RWPE1 (cell line): Measurements from ENCODE around the gene DENND4B.

ENCODE experiments used
- CTCF ChIA-PET: fragments of 350-600 bp; sonication (Branson Sonifier 250); formaldehyde crosslinking; extraction: SDS; loops from one replicate; lab custom pipeline; 2021; lab: Yijun Ruan, JAX
- POLR2A ChIA-PET: fragments of 400-600 bp; formaldehyde crosslinking; extraction: SDS; loops from one replicate; lab custom pipeline; 2020; ENCODE audit warnings: antibody characterized with exemption; ENCODE audit not compliant: low non-redundant PET; lab: Yijun Ruan, JAX
- DNase-seq: peaks from one replicate; pipeline ENCODE4 v3.0.0; 2012; ENCODE audit warnings: low spot score
- H3K27ac ChIP-seq: fragments of 450-650 bp; 2 replicates; pipeline ENCODE4 v1.5.1; 2017
- TF ChIP-seq, protein P1 (sequence below): fragments of 450-650 bp; conservative IDR thresholded peaks from 2 replicates; pipeline ENCODE4 v1.5.1; 2017; ENCODE audit warnings: low read depth, mild to moderate bottlenecking

Gene DENND4B

GRCh38 chr1:153942766-153943549 is 3.6 kb downstream of the DENND4B start:
- H3K27ac ChIP-seq = peak overlapping the region; percentile 0; the same call in 1 of the 2 replicates
- no peak for DNase-seq
- POLR2A ChIA-PET = no interaction called here
- CTCF ChIA-PET = no interaction called here
- TF ChIP-seq, protein P1, sequence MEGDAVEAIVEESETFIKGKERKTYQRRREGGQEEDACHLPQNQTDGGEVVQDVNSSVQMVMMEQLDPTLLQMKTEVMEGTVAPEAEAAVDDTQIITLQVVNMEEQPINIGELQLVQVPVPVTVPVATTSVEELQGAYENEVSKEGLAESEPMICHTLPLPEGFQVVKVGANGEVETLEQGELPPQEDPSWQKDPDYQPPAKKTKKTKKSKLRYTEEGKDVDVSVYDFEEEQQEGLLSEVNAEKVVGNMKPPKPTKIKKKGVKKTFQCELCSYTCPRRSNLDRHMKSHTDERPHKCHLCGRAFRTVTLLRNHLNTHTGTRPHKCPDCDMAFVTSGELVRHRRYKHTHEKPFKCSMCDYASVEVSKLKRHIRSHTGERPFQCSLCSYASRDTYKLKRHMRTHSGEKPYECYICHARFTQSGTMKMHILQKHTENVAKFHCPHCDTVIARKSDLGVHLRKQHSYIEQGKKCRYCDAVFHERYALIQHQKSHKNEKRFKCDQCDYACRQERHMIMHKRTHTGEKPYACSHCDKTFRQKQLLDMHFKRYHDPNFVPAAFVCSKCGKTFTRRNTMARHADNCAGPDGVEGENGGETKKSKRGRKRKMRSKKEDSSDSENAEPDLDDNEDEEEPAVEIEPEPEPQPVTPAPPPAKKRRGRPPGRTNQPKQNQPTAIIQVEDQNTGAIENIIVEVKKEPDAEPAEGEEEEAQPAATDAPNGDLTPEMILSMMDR = no peak

DNA sequence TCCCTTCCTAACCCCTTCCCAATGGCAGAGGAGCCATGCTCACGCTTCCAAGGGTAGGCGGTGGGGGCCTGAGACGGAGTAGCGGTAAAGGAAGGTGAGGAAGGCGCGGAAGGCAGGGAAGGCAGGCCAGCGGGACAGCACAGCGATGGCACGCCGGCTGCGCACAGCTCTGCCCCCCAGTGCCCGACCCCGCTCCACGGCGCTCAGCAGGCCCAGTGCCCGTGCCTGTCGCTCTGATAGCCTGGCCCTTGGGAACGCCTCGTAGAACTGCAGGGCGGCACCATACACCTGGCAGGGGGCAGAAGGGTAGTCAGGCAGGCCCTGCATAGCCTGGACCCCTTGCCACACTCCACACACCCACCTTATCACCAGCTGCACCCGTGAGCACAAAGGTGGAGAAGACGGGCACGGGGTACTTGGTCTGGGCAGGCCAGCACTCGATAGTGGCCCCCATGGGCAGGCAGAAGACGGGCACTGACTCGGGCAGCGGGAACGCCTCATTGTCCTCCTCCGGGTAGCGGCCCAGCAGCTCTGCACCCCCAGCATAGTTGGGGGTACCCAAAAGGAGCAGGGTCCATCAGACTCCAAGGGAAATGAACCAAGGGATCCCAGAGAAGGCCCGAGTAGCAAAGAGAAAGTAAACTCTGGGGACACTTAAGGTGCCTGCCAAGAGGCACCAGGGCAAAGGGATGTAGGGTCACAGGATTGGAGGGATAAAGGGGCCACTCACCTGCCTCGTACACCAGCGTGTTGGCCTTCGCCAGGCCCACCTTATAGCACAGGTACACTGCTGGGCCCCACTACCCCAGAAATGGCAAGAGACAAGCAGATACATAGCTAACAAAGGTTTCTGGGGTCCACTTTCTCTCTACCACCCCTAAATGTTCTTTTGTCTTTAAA is 4.4 kb downstream of the DENND4B start:
- CTCF ChIA-PET = no interaction called here
- H3K27ac ChIP-seq = 0 out of 2 replicates have a peak overlapping the region, but pooled peaks have one; percentile 0
- DNase-seq = no peak
- POLR2A ChIA-PET = no interaction called here
- TF ChIP-seq, protein P1 = no peak

DNA sequence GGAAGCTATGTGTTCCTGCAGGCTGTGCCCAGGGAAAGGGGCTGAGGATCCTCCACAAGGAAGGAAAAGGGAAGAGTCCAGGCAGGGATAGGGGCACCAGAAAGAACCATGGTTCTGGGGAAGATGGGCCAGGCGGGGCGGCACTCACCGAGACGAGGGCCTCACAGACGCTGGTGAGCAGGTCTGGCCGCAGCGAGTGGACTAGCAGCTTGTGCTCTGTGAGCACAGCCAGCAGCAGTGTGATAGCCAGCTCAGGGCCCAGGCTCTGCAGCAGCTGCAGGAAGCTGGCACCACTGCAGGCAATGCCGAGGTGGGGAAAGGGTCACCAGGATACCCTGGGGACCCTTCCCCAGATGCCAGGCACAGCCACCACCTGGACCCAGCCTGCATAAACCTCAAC is 5.8 kb downstream of the DENND4B start:
- H3K27ac ChIP-seq = peak overlapping the region; percentile 20
- no peak for DNase-seq
- ChIA-PET POLR2A (interaction anchor here (0.7 kb wide), 1 partner anchor 376 kb away, joined by 5 read pairs; no protein-coding TSS in a partner anchor), CTCF (no interaction called here)
- TF ChIP-seq, protein P1 = no peak

- no peak for DNase-seq
- POLR2A ChIA-PET = interaction anchor here (1.0 kb wide), 1 partner anchor 18 kb away, joined by 5 read pairs; no protein-coding TSS in a partner anchor
- H3K27ac ChIP-seq = peak overlapping the region; percentile 20; the same call in 1 of the 2 replicates
- CTCF ChIA-PET = interaction anchor here (0.7 kb wide), 1 partner anchor 43 kb away, joined by 3 read pairs; no protein-coding TSS in a partner anchor
- TF ChIP-seq, protein P1 = no peak
These were observed 7.0 kb downstream of the DENND4B start for GRCh38 chr1:153939476-153939875.

DNA sequence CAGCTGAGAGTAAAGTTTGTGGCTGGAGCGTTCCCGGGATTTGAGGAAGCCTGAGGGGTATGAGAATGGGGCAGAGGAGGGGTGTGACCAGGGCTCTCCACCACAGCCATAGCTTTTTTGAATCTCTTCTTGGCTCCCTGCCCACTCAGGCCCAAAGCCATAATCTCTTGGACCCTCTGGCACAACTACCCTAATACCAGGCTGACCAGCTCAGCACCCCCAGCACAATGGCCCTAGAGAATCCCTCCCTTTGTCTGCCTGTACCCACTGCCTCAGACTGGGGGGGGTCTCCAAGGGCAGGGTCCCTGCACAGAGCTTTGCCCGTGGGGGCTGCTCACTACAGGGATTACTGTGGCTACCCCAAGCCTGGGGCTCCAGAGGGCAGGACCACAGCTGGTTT is 7.5 kb downstream of the DENND4B start:
- TF ChIP-seq, protein P1 = no peak
- H3K27ac ChIP-seq = peak overlapping the region; percentile 20; the same call in 1 of the 2 replicates
- ChIA-PET CTCF (interaction anchor here (0.5 kb wide), 1 partner anchor 39 kb away, joined by 4 read pairs; the partner anchor contains the start of gene JTB), POLR2A (no interaction called here)
- no peak for DNase-seq

DNA sequence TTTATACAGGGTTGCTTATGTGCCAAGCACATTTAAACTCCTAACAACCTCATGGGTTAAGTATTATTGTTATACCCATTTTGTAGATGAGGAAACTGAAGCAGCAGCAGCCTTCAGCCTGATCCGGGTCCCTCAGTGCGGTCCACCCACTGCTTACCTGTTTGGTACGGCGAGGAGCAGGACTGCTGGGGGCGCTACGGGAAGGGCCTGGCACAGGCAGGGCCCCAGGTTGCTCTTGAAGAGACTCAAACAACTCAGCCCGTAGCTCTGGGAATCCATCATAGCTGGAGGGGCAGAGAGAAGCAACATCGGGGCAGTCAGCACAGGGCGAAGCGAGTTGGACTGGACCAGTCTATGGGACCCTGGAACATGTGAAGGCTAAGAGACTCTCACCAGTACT is 9.2 kb downstream of the DENND4B start:
- TF ChIP-seq, protein P1 = no peak
- ChIA-PET POLR2A (no interaction called here), CTCF (interaction anchor here (0.5 kb wide), 1 partner anchor 91 kb away, joined by 3 read pairs; no protein-coding TSS in a partner anchor)
- H3K27ac ChIP-seq = no peak overlapping the region; the same call in 1 of the 2 replicates
- DNase-seq = no peak
